Measurements from ENCODE around the gene THSD8.
"Not testable (repeated sequence)": the region's sequence is repeated elsewhere in the genome, so short reads cannot be mapped to it uniquely, and the experiment has no call there.

Gene THSD8

DNA sequence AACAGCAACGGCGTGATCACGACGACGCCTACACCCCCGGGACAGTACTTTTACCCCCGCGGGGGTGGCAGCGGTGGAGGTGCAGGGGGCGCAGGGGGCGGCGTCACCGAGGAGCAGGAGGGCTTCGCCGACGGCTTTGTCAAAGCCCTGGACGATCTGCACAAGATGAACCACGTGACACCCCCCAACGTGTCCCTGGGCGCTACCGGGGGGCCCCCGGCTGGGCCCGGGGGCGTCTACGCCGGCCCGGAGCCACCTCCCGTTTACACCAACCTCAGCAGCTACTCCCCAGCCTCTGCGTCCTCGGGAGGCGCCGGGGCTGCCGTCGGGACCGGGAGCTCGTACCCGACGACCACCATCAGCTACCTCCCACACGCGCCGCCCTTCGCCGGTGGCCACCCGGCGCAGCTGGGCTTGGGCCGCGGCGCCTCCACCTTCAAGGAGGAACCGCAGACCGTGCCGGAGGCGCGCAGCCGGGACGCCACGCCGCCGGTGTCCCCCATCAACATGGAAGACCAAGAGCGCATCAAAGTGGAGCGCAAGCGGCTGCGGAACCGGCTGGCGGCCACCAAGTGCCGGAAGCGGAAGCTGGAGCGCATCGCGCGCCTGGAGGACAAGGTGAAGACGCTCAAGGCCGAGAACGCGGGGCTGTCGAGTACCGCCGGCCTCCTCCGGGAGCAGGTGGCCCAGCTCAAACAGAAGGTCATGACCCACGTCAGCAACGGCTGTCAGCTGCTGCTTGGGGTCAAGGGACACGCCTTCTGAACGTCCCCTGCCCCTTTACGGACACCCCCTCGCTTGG lies 9.6 kb upstream of the THSD8 start:
- DNase-seq (ENCODE audit: low read depth): no peak

DNA sequence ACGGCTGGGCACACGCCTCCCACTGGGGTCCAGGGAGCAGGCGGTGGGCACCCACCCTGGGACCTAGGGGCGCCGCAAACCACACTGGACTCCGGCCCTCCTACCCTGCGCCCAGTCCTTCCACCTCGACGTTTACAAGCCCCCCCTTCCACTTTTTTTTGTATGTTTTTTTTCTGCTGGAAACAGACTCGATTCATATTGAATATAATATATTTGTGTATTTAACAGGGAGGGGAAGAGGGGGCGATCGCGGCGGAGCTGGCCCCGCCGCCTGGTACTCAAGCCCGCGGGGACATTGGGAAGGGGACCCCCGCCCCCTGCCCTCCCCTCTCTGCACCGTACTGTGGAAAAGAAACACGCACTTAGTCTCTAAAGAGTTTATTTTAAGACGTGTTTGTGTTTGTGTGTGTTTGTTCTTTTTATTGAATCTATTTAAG lies 9.0 kb upstream of the THSD8 start:
- no peak for DNase-seq (ENCODE audit: low read depth)

DNA sequence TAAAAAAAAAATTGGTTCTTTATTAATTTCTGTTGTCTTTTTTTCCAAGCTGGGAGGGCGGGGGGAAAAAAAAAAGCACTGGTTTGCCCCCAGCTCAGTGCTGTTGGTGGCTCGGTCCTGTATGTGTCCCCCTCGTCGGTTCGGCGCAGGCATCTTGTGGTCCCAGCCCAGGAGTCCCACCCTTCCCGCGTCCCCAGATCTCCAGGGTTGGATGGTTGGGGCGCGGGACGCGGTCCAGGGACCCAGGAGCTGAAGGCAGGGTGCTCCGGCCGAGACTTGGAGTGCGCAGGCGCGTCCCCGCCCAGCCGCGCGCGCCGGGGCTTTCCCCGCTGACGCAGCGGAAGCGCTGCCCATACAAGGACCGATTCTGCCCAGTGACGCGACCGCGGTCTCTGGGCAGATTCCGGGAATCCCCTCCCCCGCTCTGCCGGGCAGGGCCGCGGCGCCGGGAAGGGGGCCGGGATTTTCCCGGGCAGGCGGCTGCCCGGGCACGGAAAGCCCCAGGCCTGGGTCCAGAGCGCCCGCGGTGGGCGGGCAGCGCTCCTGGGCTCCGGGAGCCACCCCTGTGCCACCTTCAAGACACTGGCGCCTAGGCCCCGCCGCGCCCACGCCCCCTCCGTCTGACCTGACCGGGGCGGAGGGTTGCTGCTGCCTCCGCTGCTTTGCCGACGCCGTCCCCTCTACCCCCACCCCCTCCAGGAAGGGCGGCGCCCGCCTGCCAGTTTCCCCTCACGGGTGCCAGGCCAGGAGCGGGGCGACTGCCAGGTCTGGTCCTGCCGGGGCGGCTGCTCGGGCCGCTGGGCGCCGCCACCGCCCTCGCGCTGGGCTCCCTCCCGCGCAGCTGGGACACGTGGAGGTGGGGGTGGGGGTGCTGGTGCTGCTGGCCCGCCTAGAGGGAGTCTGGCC lies 8.3 kb upstream of the THSD8 start:
- DNase-seq (ENCODE audit: low read depth): peak; percentile 82

DNA sequence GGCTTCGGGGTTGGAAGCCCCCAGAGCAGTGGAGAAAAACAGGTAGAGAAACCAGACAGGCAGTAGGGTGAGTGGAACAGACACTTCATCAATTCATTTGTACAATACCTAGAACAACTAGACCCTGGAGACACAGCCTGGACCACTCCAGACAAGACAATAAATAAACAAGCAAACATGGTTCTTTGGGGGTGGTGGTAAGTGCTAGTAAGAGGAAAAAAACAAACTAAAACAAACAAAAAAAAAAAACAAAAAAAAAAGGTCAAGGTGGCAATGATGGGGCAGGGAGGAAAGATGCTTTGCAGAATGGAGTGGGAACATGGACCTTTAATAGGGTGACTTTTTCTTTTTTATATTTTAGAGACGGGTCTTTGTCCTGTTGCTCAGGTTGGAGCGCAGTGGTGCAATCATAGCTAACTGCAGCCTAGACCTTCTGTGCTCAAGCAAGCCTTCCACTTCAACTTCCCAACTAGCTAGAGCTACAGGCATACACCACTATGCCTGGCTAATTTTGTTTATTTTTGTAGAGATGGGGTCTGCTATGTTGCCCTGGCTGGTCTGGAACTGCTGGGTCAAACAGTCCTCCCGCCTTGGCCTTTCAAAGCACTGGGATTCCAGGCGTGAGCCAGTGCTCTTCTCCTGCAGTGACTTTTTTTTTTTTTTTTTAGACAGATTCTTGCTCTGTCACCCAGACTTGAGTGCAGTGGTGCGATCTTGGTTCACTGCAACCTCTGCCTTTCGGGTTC lies 7.5 kb upstream of the THSD8 start:
- DNase-seq (ENCODE audit: low read depth): no peak

DNA sequence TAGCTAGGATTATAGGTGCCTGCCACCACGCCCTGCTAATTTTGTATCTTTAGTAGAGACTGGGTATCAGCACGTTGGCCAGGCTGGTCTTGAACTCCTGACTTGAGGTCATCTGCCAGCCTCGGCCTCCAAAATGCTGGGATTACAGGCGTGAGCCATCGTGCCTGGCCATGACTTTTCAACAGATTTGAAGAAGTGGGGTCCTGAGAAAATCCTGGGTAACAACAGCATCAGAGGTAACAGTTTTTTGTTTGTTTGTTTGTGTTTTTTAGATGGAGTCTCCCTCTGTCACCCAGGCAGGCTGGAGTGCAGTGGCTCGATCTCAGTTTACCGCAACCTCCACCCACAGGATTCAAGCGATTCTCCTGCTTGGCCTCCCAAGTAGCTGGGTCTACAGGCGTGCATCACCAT lies 6.9 kb upstream of the THSD8 start:
- no peak for DNase-seq (ENCODE audit: low read depth)

DNA sequence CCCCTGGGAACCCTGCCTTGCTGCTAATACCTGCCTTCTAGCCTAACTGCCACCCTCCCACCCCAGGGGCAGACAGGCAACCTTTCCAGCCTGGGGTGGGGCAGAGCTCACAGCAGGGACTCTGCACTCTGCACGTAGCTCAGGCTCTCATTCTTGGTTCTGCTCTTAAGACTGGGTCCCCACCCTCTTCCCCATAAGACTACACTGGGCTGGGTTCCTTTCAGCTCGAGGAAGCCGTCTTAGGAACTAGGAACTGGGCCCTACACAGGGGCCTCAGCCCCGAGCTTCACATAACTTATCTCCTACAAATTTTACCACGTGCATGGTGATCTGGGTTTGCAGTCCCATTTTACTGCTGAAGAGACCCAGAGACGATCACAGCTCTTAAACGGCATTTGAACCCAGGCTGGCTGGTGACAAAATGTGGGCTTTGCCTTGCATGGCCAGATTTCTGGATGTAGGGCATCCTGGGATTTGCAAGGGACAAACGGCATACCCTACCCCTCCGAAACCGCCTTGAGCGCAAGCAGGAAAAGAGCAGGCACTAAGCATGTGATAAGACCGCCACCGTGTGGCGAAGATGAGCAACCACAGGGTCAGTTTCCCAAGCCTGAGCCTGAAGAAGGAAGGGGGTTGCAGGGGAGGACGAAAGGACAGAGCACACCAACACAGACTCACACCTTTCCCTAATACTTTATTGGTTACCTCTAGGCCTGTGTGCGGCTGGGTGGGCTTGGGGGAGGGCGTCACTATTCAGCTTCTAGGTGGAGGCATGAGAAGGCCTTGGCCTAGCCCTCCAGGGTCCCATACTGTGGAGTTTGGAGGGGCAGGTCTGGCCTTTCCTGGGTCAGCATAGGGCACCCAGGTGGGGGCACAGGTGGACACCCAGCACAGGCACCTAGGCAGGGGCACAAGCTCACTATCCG lies 5.5 kb upstream of the THSD8 start:
- DNase-seq (ENCODE audit: low read depth): peak; percentile 63

DNA sequence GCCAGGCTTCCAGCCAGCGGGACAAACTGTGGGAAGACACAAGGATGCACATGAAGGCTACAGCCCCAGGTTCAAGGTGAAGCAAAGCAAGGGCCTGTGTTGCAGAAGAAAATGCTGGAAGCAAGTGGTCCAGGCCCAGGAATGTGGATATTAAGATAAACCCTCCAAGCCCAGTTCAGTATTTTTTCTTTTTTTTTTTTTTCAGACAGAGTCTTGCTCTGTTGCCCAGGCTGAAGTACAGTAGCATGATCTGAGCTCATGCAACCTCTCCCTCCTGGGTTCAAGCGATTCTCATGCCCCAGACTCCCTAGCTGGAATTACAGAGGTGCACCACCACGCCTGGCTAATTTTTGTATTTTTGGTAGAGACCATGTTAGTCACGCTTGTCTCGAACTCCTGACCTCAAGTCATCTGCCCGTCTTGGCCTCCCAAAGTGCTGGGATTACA lies 4.7 kb upstream of the THSD8 start:
- DNase-seq (ENCODE audit: low read depth): no peak

DNA sequence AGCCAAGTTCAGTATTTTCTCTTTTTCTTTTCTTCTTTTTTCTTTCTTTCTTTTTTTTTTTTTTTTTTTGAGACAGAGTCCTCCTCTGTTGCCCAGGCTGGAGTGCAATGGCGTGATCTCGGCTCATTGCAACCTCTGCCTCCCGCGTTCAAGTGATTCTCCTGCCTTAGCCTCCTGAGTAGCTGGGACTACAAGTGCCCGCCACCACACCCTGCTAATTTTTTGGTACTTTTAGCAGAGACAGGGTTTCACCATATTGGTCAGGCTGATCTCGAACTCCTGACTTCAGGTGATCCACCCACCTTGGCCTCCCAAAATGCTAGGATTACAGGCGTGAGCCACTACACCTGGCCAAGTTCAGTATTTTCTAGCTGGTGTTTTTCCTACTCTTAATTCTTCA lies 4.3 kb upstream of the THSD8 start:
- DNase-seq (ENCODE audit: low read depth): not testable (repeated sequence)

DNA sequence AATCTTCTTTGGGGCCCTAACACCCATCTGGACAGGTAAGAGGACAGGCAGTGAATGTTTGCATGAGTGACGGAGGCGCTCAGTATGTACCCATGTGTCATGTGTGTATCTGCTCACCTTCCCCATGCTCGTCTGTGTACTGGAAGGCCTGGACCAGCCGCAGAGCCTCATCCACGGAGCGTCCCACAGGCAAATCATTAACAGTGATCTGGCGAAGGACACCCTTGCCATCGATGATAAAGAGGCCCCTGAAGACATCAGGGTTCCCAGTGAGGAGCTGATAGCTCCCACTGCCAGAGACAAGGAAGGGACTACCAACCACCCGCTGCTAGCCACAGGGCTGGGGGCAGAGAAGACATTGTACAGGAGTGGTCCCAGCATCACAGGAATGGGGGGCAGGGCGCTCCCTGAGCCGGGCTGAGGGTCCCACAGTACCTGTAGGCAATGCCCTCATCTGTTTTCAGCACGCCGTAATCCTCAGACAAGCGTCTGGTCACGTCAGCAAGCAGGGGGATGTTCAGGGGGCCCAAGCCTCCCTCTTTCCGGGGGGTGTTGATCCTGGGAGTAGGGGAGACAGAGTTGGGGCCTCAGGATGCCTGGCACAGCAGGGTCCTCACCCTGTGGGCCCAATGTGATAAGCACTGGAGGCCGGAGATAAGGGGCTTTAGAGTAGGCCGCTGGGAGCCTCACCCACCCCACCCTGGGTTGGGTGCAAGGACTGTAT lies 2.0 kb upstream of the THSD8 start:
- no peak for DNase-seq (ENCODE audit: low read depth)

DNA sequence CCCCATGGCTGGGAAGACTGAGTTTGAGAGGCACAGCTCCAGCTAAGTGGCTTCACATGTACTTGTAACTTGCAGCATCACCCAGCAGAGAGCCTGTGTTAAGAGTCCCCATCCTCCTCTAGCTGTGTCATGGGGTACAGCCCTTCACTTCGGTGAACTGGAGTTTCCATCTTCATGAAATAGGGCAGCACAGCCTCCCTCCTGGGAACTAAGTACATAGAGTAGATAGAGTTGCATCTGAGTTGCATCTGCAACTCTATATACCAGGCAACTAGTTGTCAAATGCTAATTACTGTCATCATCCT lies 1.5 kb upstream of the THSD8 start:
- no peak for DNase-seq (ENCODE audit: low read depth)

DNA sequence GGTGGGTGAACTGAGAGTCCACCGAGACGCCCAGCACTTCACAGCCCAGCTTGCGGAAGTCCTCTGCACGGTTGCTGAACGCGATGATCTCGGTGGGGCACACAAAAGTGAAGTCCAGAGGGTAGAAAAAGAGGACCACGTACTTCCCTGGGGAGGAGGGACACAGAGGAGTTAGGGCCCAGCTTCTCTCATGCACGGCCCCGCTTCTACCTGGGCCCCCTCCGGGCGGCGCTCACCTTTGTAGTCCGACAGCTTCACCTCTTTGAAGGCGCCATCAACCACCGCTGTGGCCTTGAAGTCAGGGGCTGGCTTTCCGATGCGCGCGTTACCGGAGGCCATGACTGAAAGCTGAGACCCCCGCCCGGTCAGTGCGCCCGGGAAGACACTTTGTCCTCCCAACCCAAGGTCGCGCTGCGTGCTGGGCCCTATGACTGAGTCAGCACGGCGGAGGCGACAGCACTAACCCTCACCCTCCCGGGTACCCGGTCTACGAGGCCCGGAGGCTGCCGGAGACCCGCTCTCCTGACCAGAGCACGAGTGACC lies 875 bp upstream of the THSD8 start:
- DNase-seq (ENCODE audit: low read depth): no peak

DNA sequence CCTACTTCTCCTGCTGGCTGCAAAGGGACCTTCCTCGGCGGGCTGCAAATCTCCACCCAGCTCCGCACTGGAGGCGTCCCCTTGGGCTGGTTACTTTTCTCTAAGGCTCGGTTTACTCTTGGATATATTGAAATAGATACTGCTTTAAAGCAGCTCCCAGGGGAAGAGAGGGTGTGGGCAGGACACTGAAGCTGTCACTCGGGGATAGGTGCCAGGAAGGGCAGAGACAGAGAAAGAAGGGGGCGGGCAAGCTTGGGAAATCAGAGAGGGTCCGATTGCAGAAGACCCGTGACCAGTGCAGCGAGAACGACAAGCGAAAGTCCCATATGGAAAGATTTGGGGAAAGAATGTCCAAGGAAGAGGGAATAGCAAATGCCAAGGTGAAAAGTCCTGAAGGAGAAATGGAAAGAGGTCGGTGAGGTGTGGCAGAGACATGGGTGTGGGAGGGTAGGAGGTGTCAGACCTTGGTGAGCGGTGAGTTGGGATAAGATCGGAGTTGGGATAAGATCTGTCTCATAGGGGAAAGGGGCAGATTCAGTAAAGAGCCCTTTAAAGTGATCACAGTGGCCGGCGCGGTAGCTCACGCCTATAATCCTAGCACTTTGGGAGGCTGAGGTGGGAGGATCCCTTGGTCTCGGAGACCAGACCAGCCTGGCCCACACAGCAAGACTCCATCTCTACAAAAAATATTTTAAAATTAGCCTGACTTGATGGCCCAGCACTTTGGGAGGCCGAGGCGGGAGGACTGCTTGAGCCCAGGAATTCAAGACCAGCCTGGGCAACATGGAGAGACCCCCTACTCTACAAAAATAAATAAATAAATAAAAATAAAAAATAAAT lies 618 bp downstream of the THSD8 start:
- no peak for DNase-seq (ENCODE audit: low read depth)

DNA sequence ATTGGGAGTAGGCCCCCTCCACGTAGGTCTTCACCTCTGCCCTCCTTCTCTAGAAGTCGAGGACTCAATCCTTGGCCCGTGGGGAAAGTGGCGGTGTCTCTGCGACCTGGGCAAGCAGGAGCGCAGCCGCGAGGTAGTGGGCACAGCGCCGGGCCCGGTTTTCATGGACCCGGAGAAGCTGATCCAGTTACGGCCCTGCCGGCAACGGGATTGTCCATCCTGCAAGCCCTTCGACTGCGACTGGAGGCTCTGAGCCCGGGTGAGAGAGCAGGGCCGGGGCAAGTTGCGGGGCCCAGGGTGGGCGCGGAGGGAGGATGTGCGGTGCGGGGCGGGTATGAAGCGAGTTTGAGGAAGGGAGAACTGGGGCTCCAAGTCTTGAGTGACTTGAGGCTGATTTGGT lies 2.2 kb downstream of the THSD8 start:
- DNase-seq (ENCODE audit: low read depth): no peak

DNA sequence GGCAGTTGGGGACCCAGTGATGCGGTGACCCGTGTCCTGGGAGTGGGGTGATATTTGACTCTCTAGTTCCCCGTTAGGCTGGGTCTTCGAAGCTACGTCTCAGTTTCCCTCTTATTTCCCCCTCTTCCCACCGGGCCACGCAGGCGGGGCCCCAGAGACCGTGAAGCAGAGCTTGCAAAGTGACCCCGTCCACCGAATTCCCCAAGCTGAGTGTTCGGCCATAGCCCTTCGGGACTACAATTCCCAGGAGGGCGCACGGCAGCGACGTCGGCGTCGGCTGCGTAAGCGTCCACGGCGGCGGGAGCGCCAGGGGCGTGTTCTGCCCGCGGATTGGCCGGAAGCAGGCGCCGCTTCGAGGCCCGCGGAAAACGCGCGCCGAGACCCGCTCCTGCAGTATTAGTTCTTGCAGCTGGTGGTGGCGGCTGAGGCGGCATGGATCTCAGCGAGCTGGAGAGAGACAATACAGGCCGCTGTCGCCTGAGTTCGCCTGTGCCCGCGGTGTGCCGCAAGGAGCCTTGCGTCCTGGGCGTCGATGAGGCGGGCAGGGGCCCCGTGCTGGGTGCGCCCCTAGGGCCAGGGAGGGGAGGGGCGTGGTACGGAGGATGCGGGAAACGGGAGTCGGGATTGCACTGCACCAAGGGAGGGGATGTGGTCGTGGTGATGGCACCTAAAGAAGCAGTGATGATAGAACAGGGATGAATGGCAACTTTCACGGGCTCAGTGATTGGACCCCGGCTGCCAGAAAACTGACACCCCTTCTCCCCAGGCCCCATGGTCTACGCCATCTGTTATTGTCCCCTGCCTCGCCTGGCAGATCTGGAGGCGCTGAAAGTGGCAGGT lies 4.6 kb downstream of the THSD8 start, which contains the start of gene RNASEH2A:
Gene RNASEH2A, plus strand, starts transcription at position 343 of the 840 bp plus-strand sequence. Its CDS starts 90 bp downstream, at position 433.
- peak; percentile 64 for DNase-seq (ENCODE audit: low read depth)

DNA sequence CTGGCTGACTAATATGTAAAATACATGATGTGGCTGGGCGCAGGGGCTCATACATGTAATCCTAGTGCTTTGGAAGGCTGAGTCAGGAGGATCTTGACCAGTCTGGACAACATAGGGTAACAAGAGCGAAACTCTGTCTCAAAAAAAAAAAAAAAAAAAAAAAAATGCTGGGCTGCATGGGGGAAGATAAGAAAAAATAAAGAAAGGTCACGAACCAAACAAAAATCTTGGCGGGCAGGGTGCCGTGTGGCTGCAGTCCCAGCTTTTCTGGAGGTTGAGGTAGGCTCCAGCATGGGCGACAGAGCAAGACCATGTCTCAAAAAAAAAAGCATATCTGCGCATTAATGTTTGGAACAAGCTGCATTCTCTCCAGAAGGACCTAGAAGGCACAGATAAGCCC lies 13.2 kb downstream of the THSD8 start:
- no peak for DNase-seq (ENCODE audit: low read depth)

DNA sequence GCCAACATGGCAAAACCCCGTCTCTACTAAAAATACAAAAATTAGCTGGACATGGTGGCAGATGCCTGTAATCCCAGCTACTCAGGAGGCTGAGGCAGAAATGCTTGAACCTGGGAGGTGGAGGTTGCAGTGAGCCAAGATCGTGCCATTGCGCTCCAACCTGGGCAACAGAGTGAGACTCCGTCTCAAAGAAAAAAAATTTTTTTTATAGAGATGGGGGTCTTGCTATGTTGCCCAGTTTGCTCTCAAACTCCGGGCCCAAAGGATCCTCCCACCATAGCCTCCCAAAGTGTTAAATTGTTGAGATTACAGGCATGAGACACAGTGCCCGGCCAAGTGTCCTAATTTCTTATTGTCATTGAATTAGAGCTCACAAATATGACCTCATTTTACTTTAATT lies 15.3 kb downstream of the THSD8 start:
- not testable (repeated sequence) for DNase-seq (ENCODE audit: low read depth)

DNA sequence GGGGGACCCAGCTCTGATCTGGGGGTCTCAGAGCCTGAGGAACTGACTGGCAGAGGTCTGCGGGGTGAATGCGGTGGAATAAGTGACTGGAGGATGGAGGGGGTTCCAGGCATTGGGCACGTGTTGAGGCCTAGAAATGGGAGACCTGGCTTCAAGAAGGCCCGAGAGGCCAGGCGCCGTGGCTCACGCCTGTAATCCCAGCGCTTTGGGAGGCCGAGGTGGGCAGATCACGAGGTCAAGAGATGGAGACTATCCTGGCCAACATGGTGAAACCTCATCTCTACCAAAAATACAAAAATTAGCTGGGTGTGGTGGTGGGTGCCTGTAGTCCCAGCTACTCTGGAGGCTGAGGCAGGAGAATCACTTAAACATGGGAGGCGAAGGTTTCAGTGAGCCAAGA lies 15.9 kb downstream of the THSD8 start:
- not testable (repeated sequence) for DNase-seq (ENCODE audit: low read depth)

DNA sequence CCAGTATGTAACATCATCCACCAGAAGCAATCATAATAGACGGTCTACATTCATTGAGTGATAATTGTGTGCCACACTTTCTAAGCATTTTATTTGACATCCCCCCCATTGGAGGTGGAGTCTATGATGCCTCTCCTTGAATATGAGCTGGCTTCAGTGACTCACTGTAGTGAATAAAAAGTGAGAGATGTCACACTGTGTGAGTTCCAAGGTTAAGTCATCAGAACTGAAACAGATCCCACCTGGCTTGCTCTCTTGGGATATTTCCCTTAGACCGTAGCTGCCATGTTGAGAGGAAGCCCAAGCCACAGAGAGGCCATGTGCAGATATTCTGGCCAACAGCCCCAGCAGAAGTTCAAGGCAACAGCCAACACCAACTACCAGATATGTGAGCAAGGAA lies 19.9 kb downstream of the THSD8 start:
- DNase-seq (ENCODE audit: low read depth): no peak
